Fibroblast of the aortic adventitia (primary cell): Measurements from ENCODE around the gene GPR50. TPM values are rescaled to one million over a fixed set of nuclear protein-coding genes. Genes with fewer than 3 reads are reported as not detected.

ENCODE experiments used
- DNase-seq: peaks from one replicate; pipeline ENCODE4 v3.0.0-alpha.2; 2010; ENCODE audit warnings: low read depth
- H3K4me3 ChIP-seq: 2 replicates; pipeline ENCODE4 v1.5.1; 2011; ENCODE audit warnings: low read depth, mild to moderate bottlenecking, control low read depth, low read length, moderate library complexity
- CTCF ChIP-seq: IDR thresholded peaks from 2 replicates; pipeline ENCODE4 v1.5.1; 2011; ENCODE audit warnings: mild to moderate bottlenecking, low read length, control low read depth, inconsistent platforms; ENCODE audit not compliant: insufficient read depth
- total RNA-seq: library from RNA; depleted of rRNA; stranded (reverse); fragments of >200 nt; gene quantifications from 2 replicates; pipeline ENCODE4 v1.2.3, GENCODE V29; 2012; ENCODE audit warnings: low replicate concordance

Gene GPR50
- total RNA-seq, 1 donor: not detected

- TF ChIP-seq CTCF: no peak
- no peak for DNase-seq
- H3K4me3 ChIP-seq: no peak overlapping the region
Measured at GRCh38 chrX:151167791-151168345, 8.5 kb upstream of the GPR50 start.

GRCh38 chrX:151169783-151170182 is 6.6 kb upstream of the GPR50 start:
- no peak overlapping the region for H3K4me3 ChIP-seq
- no peak for DNase-seq
- no peak for TF ChIP-seq CTCF

- TF ChIP-seq CTCF: no peak
- no peak for DNase-seq
- no peak overlapping the region for H3K4me3 ChIP-seq
Measured at GRCh38 chrX:151174581-151175282, 1.7 kb upstream of the GPR50 start.

GRCh38 chrX:151175283-151176062 is 911 bp upstream of the GPR50 start:
- DNase-seq: no peak
- no peak for TF ChIP-seq CTCF

GRCh38 chrX:151177141-151178027 is 1.0 kb downstream of the GPR50 start:
- no peak for TF ChIP-seq CTCF
- no peak for DNase-seq
- H3K4me3 ChIP-seq: no peak overlapping the region

More at GRCh38 chrX:151175283-151176062, 911 bp upstream of the GPR50 start:
- no peak overlapping the region for H3K4me3 ChIP-seq

- no peak overlapping the region for H3K4me3 ChIP-seq
- no peak for DNase-seq
- TF ChIP-seq CTCF: no peak
Measured at GRCh38 chrX:151178746-151179145, 2.4 kb downstream of the GPR50 start.
